HG02840 (cell line): ENCODE results near the gene DHRS7.

Experiments used
- ATAC-seq: cut with Tn5 transposase; IDR thresholded peaks from one replicate; pipeline ENCODE4 v1.9.1; 2021; ENCODE audit warnings: mild to moderate bottlenecking, moderate library complexity, moderate number of reproducible peaks; ENCODE audit not compliant: unreplicated experiment, low FRiP score

DHRS7 gene

GRCh38 chr14:60164712-60165546, at the start of gene DHRS7:
DHRS7 (minus strand) TSS chr14:60165398; CDS start chr14:60165309, 89 bp downstream.
- peak; percentile 85 for ATAC-seq

GRCh38 chr14:60214415-60215126, 49.4 kb upstream of the DHRS7 start:
- no peak for ATAC-seq

GRCh38 chr14:60214003-60214402, 48.8 kb upstream of the DHRS7 start:
- ATAC-seq = no peak

- peak; percentile 92 for ATAC-seq
Observed at GRCh38 chr14:60212503-60213371, 47.5 kb upstream of the DHRS7 start.

GRCh38 chr14:60211153-60211552, 46.0 kb upstream of the DHRS7 start:
- ATAC-seq = no peak

- ATAC-seq = no peak
Observed at GRCh38 chr14:60210703-60211102, 45.5 kb upstream of the DHRS7 start.

GRCh38 chr14:60206837-60207533, 41.8 kb upstream of the DHRS7 start:
- peak; percentile 35 for ATAC-seq

- ATAC-seq = no peak
Observed at GRCh38 chr14:60206249-60206670, 41.1 kb upstream of the DHRS7 start.

- ATAC-seq = peak; percentile 42
Observed at GRCh38 chr14:60204843-60205774, 39.9 kb upstream of the DHRS7 start.

- peak; percentile 75 for ATAC-seq
Observed at GRCh38 chr14:60204104-60204842, 39.1 kb upstream of the DHRS7 start.

GRCh38 chr14:60199321-60199720, 34.1 kb upstream of the DHRS7 start:
- ATAC-seq = no peak

- ATAC-seq = no peak
Observed at GRCh38 chr14:60197629-60198303, 32.6 kb upstream of the DHRS7 start.

- no peak for ATAC-seq
Observed at GRCh38 chr14:60196291-60196690, 31.1 kb upstream of the DHRS7 start.

GRCh38 chr14:60195179-60195810, 30.1 kb upstream of the DHRS7 start:
- ATAC-seq = peak; percentile 54

GRCh38 chr14:60189923-60190840, 25.0 kb upstream of the DHRS7 start:
- no peak for ATAC-seq

GRCh38 chr14:60188696-60189095, 23.5 kb upstream of the DHRS7 start:
- ATAC-seq = no peak
